Measurements from ENCODE around the gene TSPAN14.
"Not testable (repeated sequence)": the region's sequence is repeated elsewhere in the genome, so short reads cannot be mapped to it uniquely, and the experiment has no call there.

Gene TSPAN14

GRCh38 chr10:80472234-80473095, 18.4 kb downstream of the TSPAN14 start:
- DNase-seq = no peak

DNA sequence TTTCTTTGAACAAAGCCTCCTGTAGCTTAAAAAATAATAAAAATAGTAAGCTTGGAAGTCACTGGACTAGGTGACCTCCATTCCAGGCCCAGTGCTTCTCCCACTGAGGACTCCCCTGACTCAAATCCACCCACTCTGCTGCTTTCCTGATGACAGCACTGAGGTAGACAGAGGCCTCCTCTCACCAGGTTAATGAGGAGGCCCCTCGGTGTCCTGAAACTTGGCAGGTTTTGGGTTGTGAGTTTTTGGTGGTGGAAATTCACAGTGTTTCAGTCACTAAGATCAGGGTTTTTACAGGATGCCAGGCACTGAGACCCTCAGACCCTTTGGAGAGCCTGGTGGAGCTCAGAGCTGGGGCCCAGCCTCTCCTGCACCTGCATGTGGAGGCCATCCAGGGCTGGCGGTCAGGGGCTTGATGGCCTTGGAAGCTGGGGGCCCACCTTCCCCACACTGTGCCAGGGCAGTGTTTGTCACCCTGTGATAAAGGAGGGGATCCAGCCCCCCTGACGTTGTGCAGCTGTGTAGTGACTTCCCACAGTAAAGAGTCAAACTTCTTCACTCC, 19.1 kb downstream of the TSPAN14 start:
- DNase-seq = no peak

DNA sequence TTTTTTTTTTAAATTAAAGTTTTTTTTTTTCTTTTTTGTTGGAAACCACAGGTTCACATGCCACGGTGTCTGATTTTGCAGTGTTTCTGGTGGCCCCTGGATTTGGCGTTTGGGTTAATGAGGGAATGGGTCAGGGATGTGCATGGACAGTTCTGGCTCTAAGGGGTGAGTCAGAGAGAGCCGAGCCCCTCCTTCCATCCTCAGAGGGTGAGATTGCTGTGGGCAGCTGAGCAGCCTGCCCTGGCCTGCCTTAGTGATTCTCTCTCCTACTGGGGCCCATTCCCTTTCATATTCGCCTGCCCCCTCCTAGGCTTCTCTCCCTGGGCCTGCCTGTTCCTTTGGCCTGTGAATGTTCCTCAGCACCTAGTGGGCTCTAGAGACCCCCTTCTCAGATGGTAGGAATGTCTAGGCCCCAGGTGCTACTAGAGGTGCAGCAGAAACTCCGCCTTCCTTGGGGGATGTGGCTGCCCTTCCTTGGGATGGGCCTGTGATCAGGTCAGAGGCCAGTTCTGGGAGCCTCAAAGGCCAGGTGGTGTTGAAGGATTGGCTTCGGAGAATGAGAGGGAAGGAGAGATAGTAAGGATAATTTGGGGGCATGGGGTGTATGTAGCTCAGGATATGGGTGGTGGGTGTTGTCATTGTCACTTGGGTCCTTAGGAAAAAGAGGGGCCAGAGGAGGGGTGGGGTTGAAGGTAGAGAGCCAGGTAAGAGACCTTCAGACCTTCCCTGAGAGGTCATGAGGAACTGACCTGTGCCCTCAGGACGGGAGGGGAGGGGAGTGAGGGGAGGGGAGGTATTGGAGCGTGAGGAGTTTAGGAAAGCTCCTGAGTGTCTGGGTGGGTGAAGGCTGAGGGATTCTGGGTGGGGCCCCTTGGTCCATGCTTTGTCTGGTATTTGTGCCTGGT, 19.8 kb downstream of the TSPAN14 start:
- DNase-seq = no peak

GRCh38 chr10:80474597-80474910, 20.4 kb downstream of the TSPAN14 start:
- DNase-seq = no peak

GRCh38 chr10:80474941-80475340, 20.8 kb downstream of the TSPAN14 start:
- no peak for DNase-seq

- not testable (repeated sequence) for DNase-seq
Observed at GRCh38 chr10:80475641-80476040, 21.5 kb downstream of the TSPAN14 start.

- DNase-seq = no peak
Observed at GRCh38 chr10:80476685-80477084, 22.6 kb downstream of the TSPAN14 start.

- DNase-seq = no peak
Observed at GRCh38 chr10:80477813-80478212, 23.7 kb downstream of the TSPAN14 start.

- not testable (repeated sequence) for DNase-seq
Observed at GRCh38 chr10:80480373-80480772, 26.3 kb downstream of the TSPAN14 start.

GRCh38 chr10:80480852-80481251, 26.7 kb downstream of the TSPAN14 start:
- DNase-seq = no peak

DNA sequence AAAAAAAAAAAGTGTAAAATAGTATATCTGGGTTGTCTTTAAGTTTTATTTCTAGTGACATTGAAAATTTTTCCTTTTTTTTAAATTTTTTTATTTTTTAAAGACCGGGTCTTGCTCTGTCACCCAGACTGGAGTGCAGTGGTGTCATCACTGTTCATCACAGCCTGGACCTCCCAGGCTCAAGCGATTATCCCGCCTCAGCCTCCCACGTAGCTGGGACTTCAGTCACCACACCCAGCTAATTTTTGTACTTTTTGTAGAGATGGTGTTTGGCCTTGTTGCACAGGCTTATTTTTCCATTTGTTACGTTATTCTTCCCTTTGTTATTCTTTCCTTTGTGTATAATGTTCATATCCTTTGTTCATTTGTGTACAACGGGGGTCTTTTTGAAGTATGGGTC, 30.1 kb downstream of the TSPAN14 start:
- no peak for DNase-seq

DNA sequence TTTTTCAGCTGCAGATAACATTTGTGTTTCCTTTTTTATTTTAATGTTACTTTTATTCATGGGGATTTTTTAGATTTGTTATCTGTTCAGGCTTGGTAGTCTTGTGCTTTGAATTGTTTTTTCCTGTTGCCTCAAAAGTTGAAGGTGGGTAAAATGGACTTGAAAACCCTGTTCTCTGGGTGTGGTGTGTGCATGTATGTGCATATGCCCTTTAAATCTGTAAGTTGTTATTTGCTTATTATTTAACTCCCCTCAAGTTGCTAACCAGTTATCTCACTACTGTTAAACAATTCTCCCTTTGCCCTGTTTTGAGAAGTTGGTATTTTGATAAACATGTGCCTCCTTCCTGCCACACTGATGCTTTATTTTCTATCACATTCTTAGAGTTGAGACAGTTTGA, 30.6 kb downstream of the TSPAN14 start:
- DNase-seq = no peak

- no peak for DNase-seq
Observed at GRCh38 chr10:80485076-80485945, 31.2 kb downstream of the TSPAN14 start.

GRCh38 chr10:80485946-80486764, 32.0 kb downstream of the TSPAN14 start:
- DNase-seq = no peak

DNA sequence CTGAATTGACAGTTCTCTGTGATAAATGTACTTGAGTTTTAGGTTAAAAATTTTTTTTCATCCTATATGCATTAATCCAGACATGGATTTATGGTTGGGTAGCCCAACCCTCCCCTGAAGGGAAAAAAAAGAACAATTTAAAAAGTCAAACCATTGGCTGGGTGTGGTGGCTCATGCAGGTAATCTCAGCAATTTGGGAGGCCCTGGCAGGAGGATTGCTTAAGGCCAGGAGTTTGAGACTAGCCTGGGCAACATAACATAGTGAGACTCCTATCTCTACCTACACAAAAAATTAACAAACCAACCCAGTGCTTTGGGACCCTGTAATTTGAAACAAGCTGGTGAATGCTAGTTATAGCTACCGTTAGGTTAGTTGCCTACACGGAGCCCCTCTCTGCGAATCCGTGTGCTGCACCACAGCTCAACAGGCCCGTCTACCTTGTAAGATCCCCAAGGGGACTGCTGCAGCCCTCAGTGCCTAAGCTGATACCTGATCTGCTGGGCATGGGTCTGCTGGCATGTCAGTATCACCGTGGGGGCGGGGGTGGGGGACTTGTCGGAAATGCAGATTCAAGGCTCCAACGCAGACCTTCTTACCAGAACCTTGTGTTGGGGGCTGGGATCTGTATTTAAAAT, 32.8 kb downstream of the TSPAN14 start:
- DNase-seq = no peak

DNA sequence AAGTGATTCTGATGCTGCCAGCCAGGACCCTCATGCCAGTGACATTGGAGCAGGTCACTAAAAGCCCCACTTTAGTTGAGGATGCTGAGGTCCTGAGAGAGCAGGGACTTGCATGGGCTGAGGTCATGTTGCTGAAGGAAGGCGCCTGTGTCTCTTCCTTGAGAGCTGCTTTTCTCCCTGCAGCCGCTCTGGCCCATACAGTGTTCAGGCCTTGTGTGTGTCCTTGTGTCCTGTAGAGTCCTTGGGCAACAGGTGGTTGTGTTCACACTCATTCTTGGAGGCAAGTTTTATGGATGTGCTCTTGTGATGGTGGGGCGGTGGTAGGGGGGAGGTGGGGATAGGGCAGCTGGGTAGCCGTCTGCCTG, 33.3 kb downstream of the TSPAN14 start:
- no peak for DNase-seq

DNA sequence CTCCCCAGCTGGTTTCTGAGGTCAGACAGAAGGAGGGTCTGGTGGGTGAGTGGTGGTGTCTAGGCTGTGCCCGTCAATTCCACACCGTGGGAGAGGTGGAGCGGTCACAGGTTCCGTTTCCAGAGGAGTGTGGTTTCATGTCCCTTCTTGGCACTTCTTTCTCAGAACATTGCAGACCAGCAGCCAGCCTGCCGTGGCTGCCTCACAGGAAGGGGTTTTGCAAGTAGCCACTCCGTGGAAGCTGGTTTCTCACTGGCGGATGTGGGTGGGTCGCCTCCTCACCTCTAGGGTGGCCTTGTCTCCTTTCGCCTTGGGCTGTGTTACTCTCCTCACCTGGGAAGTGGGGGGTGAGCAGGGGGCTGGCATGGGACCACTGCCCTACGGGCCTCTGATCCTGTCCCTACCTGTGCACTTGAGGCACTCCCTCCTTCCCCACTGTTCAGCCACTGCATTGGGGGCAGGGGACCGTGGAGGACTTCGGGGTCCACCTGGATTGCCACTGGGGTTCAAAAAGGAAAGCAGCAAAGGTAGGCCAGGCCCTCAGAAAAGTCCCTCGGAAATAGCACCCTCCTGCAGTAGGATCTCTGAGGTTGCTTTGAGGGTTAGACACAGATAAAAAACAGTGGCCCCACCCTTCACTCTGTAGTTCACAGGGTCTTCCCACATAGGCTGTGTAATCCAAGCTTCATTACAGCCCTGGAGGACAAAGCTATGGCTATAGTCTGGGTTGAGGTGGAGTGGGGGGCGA, 33.9 kb downstream of the TSPAN14 start:
- DNase-seq = no peak

DNA sequence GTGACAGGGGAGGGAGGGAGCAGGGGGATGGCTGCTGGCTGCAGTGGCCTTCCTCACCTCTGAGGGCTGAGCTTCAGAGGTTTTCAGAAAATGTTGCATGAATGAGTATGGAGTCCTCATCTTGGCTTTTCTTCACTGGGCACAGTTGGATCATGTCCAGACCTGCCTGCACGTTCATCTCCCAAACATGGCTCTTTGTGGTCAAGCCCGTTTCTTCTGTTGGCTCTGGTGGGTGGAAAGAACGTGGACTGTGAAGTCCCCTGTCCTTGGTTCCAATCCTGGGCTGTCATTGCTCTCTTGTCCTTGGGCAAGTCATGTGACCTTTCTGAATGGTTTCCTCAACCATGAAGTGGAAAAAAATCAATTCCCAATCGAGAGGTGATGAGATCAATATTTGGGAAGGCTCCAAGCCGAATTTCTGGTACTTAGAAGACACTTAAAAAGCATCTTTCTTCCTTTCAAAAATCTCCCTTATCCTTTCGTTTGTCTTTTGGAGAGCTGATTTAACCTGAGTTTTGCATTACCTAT, 34.5 kb downstream of the TSPAN14 start:
- DNase-seq = no peak

- no peak for DNase-seq
Observed at GRCh38 chr10:80489371-80490112, 35.4 kb downstream of the TSPAN14 start.
